ENCODE data around the gene CHST2.
"Not testable (repeated sequence)": the region's sequence is repeated elsewhere in the genome, so short reads cannot be mapped to it uniquely, and the experiment has no call there.

CHST2 gene

DNA sequence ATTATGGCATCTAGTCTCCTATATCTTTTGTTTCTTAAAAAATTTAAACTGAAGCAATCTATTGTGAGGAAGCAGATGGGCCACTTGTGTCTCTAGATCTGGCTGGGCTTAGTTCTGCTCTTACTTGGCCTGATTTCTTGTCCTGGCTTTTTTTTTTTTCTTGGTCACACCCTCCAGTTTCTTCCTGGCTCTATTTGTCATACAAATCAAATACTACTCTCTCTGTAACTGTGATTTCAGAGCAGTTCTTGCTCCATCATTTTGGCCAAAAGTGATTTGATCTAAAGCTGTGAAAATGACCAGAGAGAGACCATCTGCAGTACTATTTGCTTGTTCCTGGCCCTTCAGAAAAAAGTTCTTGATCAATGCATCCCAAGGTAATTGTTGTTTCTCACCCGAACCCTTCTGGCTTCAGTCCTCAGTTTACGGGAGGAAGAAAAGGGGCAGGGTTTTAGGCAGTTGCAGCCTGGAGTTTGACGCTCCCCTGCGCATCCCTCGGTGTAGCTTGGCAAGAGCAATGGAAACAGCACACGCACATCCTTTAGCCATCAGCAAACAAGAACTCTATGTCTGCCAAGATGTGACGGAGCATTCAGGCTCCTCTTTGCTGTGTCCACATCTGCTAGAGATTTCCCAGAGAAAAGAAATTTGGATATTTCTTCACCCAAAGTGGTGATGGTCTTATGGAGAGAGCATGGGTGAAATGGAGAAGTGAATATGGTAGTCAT lies 31.6 kb downstream of the CHST2 start:
- no peaks in the 10 kb centered on the region for H3K27me3 ChIP-seq (ENCODE audit: insufficient read depth, low read length)

GRCh38 chr3:143152043-143152442 lies 32.5 kb downstream of the CHST2 start:
- no peak overlapping the region for H3K4me3 ChIP-seq (ENCODE audit: low read depth, low read length)
- no peaks in the 10 kb centered on the region for H3K27me3 ChIP-seq (ENCODE audit: insufficient read depth, low read length)
- H2AFZ ChIP-seq (ENCODE audit: low read length, unreplicated experiment), result no peak overlapping the region
- H3K36me3 ChIP-seq (ENCODE audit: insufficient read depth, low read length), result no peaks in the 10 kb centered on the region
- H3K4me1 ChIP-seq (ENCODE audit: control insufficient read depth, insufficient read depth, low read length, unreplicated experiment), result no peaks in the 10 kb centered on the region
- no peak overlapping the region for H3K27ac ChIP-seq (ENCODE audit: low read depth, low read length)
- no peaks in the 10 kb centered on the region for H3K79me2 ChIP-seq (ENCODE audit: control insufficient read depth, insufficient read depth, low read length, unreplicated experiment)

More for the DNA sequence above, 31.6 kb downstream of the CHST2 start:
- Histone ChIP-seq H3K4me1 (ENCODE audit: control insufficient read depth, insufficient read depth, low read length, unreplicated experiment) (no peaks in the 10 kb centered on the region), H2AFZ (ENCODE audit: low read length, unreplicated experiment) (no peak overlapping the region), H3K27ac (ENCODE audit: low read depth, low read length) (no peak overlapping the region), H3K4me3 (ENCODE audit: low read depth, low read length) (no peak overlapping the region), H3K79me2 (ENCODE audit: control insufficient read depth, insufficient read depth, low read length, unreplicated experiment) (no peaks in the 10 kb centered on the region), H3K36me3 (ENCODE audit: insufficient read depth, low read length) (no peaks in the 10 kb centered on the region)

GRCh38 chr3:143155756-143156155 lies 36.2 kb downstream of the CHST2 start:
- Histone ChIP-seq H2AFZ (ENCODE audit: low read length, unreplicated experiment) (no peak overlapping the region), H3K27ac (ENCODE audit: low read depth, low read length) (no peak overlapping the region), H3K79me2 (ENCODE audit: control insufficient read depth, insufficient read depth, low read length, unreplicated experiment) (no peaks in the 10 kb centered on the region), H3K4me1 (ENCODE audit: control insufficient read depth, insufficient read depth, low read length, unreplicated experiment) (peaks cover 6% of the 10 kb centered on the region), H3K36me3 (ENCODE audit: insufficient read depth, low read length) (no peaks in the 10 kb centered on the region), H3K27me3 (ENCODE audit: insufficient read depth, low read length) (no peaks in the 10 kb centered on the region), H3K4me3 (ENCODE audit: low read depth, low read length) (no peak overlapping the region)

DNA sequence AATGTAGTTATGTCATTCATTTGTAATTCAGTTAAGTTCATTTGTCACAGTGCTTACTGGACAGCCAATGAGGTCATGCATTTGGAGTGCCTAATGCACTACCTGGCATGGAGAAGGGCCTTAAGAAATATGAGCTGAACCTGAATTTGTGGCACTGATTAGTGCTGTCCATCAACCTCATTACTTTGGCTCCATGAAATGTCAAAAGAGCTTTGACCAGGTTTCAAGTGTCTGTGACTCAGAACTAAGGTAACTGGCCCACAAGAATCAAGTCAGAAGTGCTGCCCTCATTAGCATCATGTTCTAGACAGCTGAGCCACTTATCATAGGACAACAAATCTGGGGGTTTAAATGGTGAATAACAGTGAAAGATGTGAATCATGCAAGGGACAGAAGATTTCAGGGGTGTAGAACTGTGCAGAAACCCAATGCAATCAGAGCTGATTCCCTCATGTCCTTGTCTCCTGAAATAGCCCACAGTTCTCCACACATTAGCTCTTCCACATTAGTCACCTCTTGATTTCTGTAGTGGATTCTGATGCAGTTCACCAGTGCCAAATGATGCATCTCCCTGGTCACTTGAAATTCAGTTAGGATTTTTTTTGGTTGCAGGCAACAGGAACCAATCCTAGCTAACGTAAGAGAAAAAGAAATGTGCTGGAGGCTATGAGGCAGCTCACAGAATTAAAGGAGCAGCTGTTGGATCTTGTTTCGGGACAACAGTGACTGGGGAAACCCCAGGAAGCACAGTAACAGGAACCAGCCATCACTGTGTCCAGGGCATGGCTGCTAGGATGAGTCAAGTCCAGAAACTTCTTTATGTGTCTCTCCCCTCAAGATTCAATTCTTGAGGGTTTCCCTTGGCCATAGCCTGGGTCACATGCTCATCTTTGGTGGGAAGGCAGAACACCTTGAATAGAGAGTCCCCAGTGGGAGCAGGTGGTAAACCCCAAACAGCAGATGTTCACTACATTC lies 38.7 kb downstream of the CHST2 start:
- no peaks in the 10 kb centered on the region for H3K27me3 ChIP-seq (ENCODE audit: insufficient read depth, low read length)
- no peaks in the 10 kb centered on the region for H3K36me3 ChIP-seq (ENCODE audit: insufficient read depth, low read length)
- H3K4me3 ChIP-seq (ENCODE audit: low read depth, low read length), result no peak overlapping the region
- no peak overlapping the region for H3K27ac ChIP-seq (ENCODE audit: low read depth, low read length)
- no peak overlapping the region for H2AFZ ChIP-seq (ENCODE audit: low read length, unreplicated experiment)
- no peaks in the 10 kb centered on the region for H3K79me2 ChIP-seq (ENCODE audit: control insufficient read depth, insufficient read depth, low read length, unreplicated experiment)
- H3K4me1 ChIP-seq (ENCODE audit: control insufficient read depth, insufficient read depth, low read length, unreplicated experiment), result peaks cover 6% of the 10 kb centered on the region

DNA sequence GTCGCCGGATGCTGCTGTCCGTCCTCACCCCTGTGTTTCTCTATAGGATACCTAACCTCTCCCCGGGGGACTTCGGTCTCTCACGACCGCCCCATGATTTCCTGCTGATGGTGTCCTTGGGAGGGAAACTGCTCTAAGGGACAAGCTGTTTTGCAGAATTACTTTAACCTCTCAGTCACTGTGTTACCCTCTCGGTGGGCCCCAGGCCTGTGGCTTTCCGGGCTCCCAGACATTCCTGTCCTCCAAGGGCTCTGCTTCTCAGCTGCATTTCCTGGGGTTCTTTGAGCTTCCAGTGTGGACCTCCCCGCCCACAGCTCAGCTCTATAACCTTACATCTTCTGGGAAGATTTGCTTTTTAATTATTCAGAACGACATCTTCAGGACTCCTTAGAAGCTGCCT lies 40.9 kb downstream of the CHST2 start:
- Histone ChIP-seq H3K27me3 (ENCODE audit: insufficient read depth, low read length) (no peaks in the 10 kb centered on the region), H3K79me2 (ENCODE audit: control insufficient read depth, insufficient read depth, low read length, unreplicated experiment) (no peaks in the 10 kb centered on the region), H2AFZ (ENCODE audit: low read length, unreplicated experiment) (no peak overlapping the region)

GRCh38 chr3:143163562-143164100 lies 44.1 kb downstream of the CHST2 start:
- Histone ChIP-seq H3K27ac (ENCODE audit: low read depth, low read length) (no peak overlapping the region), H2AFZ (ENCODE audit: low read length, unreplicated experiment) (no peak overlapping the region), H3K4me3 (ENCODE audit: low read depth, low read length) (no peak overlapping the region), H3K36me3 (ENCODE audit: insufficient read depth, low read length) (no peaks in the 10 kb centered on the region), H3K4me1 (ENCODE audit: control insufficient read depth, insufficient read depth, low read length, unreplicated experiment) (peaks cover 26% of the 10 kb centered on the region), H3K27me3 (ENCODE audit: insufficient read depth, low read length) (no peaks in the 10 kb centered on the region), H3K79me2 (ENCODE audit: control insufficient read depth, insufficient read depth, low read length, unreplicated experiment) (no peaks in the 10 kb centered on the region)

More for the DNA sequence above, 40.9 kb downstream of the CHST2 start:
- no peak overlapping the region for H3K27ac ChIP-seq (ENCODE audit: low read depth, low read length)
- peaks cover 8% of the 10 kb centered on the region for H3K4me1 ChIP-seq (ENCODE audit: control insufficient read depth, insufficient read depth, low read length, unreplicated experiment)
- no peak overlapping the region for H3K4me3 ChIP-seq (ENCODE audit: low read depth, low read length)
- H3K36me3 ChIP-seq (ENCODE audit: insufficient read depth, low read length), result no peaks in the 10 kb centered on the region

DNA sequence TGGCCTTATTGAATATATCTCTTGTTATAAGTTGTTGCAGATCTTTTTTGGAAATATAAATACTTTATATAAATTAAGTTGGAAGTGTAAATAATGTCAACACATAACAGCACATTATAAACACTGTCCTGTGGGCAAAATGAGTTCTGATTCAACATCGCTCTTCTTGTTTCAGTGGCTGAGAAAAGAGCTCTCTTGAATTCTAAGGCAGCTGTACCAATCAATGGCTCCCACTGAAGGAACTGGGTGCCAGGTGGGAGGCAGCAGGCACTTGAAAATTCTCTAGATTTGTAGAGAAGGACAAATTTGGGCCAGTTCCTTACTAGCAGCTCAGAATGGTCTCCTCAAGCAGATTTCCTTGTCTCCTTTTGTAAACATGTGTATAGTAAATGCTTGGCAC lies 45.6 kb downstream of the CHST2 start:
- no peak overlapping the region for H2AFZ ChIP-seq (ENCODE audit: low read length, unreplicated experiment)
- no peak overlapping the region for H3K4me3 ChIP-seq (ENCODE audit: low read depth, low read length)
- H3K36me3 ChIP-seq (ENCODE audit: insufficient read depth, low read length), result no peaks in the 10 kb centered on the region
- H3K27me3 ChIP-seq (ENCODE audit: insufficient read depth, low read length), result no peaks in the 10 kb centered on the region
- no peaks in the 10 kb centered on the region for H3K79me2 ChIP-seq (ENCODE audit: control insufficient read depth, insufficient read depth, low read length, unreplicated experiment)
- peaks cover 34% of the 10 kb centered on the region for H3K4me1 ChIP-seq (ENCODE audit: control insufficient read depth, insufficient read depth, low read length, unreplicated experiment)
- H3K27ac ChIP-seq (ENCODE audit: low read depth, low read length), result 0 out of 2 replicates have a peak overlapping the region, but pooled peaks have one; percentile 31

DNA sequence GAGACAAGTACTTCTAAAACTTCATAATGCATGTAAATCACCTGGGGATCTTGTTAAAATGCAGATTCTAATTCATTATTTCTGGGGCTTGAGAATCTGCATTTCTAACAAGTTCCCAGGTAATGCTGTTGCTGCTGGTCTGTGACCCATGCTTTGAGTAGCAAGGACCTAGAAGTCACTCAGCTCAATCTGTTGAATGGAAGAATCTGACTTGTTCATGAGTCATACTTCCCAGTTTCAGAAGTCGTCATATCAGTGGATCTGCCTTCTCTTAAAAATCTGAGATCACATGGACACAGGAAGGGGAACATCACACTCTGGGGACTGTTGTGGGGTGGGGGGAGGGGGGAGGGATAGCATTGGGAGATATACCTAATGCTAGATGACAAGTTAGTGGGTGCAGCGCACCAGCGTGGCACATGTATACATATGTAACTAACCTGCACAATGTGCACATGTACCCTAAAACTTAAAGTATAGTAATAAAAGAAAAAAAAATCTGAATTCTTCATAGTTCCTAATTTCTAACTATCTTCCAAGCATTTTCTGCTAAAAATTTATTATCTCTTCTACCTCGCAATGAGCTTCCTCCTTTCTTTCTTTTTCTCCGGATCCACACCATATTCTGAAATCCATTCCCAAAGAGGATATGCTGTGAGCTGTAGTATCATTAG lies 46.2 kb downstream of the CHST2 start:
- not testable (repeated sequence) for H3K36me3 ChIP-seq (ENCODE audit: insufficient read depth, low read length); H3K4me3 ChIP-seq (ENCODE audit: low read depth, low read length); H3K79me2 ChIP-seq (ENCODE audit: control insufficient read depth, insufficient read depth, low read length, unreplicated experiment); H3K27me3 ChIP-seq (ENCODE audit: insufficient read depth, low read length); H2AFZ ChIP-seq (ENCODE audit: low read length, unreplicated experiment)
- peaks cover 39% of the 10 kb centered on the region for H3K4me1 ChIP-seq (ENCODE audit: control insufficient read depth, insufficient read depth, low read length, unreplicated experiment)
- H3K27ac ChIP-seq (ENCODE audit: low read depth, low read length), result 0 out of 2 replicates have a peak overlapping the region, but pooled peaks have one; percentile 31

GRCh38 chr3:143166376-143166775 lies 46.8 kb downstream of the CHST2 start:
- H3K36me3 ChIP-seq (ENCODE audit: insufficient read depth, low read length), result no peaks in the 10 kb centered on the region
- no peaks in the 10 kb centered on the region for H3K27me3 ChIP-seq (ENCODE audit: insufficient read depth, low read length)
- H3K27ac ChIP-seq (ENCODE audit: low read depth, low read length), result no peak overlapping the region
- no peaks in the 10 kb centered on the region for H3K79me2 ChIP-seq (ENCODE audit: control insufficient read depth, insufficient read depth, low read length, unreplicated experiment)
- H3K4me3 ChIP-seq (ENCODE audit: low read depth, low read length), result no peak overlapping the region
- peaks cover 45% of the 10 kb centered on the region for H3K4me1 ChIP-seq (ENCODE audit: control insufficient read depth, insufficient read depth, low read length, unreplicated experiment)
- no peak overlapping the region for H2AFZ ChIP-seq (ENCODE audit: low read length, unreplicated experiment)

Measured in ACC112 (cell line).